HG03442 (cell line): ENCODE data around the gene PGM3.

ENCODE experiments used
- ATAC-seq: cut with Tn5 transposase; IDR thresholded peaks from one replicate; pipeline ENCODE4 v1.9.1; 2021; ENCODE audit warnings: mild to moderate bottlenecking, moderate library complexity; ENCODE audit not compliant: unreplicated experiment

The PGM3 gene

DNA sequence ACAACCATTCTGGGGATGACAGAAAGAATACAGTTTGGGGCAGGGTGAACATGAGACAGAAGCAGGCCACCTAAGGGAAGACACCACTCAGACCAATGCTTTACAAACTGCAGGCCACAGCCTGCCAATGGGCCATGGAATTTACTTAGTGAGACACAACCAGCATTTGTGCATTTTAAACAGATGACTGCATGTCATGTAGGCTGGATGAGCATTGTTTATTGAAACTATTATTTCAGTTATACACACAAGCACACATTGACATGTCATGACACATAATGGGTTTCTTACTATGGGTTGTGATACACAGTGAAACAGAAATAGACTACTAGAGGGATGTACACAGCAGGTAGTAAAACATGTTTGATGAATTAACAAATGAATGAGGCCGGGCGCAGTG is 8.0 kb downstream of the PGM3 start:
- ATAC-seq: no peak

DNA sequence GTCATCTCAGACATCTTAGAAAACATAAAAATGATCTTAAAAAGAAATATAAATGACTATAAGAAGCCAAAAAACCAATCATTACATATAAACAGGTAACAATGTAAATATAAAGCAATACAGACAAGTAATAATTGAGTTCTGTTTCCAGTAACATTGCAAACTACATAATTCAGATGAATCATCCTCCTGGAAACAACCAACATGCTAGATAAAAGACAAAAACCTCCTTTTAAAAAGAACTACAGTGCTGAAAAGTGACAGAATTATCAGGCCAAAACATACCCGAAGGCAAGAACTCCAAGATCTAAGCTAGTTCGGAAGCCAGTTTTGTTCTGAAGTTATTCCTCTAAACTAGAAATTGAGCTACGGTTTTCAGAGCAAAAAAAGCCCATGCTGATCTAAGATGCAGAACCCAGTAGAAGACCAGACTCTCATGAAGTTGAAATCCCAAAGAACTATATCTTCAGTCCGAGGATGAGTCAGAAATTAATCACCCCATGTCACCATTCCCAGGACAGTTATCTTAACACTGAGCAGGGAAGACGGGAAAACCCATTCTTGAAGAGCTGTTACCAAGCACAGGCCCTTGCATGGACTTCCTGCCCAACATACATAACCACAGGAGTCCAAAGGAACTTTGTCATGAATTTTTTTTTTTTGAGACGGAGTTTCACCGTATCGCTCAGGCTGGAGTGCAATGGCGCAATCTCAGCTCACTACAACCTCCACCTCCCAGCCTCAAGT is 9.8 kb downstream of the PGM3 start:
- no peak for ATAC-seq

DNA sequence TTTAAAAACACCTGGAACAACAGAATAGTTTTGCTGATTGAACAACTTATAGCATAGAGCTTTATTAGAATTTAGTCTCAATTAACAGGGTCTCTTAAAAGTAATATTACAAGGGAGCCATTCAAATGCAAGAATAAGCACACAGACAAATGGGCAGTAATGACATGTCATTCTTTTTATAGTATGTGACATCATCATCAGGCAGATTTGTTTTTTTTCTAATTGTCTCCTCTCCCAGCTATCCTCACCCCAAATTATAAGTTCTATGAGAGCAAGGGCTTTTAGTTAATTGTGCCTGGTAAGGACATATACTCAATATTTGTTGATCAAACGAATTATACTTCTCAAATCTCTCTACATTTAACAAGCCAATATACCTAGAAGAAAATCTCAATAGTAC is 11.0 kb downstream of the PGM3 start:
- ATAC-seq: no peak

DNA sequence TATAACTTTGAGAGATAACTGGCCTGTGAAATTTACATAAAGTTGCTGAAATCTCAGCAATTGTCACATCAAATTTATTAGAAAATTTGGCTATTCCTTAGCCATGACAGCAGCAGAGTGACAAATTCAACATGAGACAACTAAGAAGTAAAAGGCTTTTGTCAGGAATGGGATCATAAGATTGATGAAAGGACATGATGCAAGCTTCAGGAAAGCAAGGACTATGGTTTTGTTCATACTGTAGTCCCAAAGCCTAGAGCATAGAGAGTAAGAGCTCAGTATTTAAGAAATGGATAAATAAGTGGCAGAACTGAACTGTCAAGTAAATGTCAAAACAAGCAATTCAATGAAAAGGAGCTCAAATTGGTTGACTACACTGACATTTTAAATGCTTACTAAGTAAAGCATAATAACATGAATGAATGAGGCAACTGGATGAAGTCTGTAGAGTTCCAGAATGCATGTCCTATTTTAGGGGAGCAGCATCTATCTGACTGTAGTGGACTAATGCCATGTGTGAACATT is 12.6 kb downstream of the PGM3 start:
- no peak for ATAC-seq

DNA sequence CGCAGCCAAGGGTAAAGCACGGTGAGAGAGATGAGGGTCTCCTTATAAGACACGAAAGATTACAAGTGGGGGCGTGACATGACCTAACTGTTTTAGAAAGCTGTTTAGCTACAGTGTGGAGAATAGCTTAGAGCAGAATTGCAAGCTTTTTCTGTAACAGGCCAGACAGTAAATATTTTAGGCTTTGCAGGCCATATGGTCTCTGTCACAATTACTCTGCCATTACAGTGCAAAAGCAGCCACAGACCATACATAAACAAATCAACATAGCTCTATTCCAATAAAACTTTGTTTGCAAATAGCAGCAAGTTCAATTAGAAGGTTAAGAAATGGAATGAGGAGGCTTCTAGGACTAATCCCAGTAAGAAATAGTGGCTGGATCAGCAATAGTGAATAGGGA is 16.8 kb downstream of the PGM3 start:
- ATAC-seq: no peak

DNA sequence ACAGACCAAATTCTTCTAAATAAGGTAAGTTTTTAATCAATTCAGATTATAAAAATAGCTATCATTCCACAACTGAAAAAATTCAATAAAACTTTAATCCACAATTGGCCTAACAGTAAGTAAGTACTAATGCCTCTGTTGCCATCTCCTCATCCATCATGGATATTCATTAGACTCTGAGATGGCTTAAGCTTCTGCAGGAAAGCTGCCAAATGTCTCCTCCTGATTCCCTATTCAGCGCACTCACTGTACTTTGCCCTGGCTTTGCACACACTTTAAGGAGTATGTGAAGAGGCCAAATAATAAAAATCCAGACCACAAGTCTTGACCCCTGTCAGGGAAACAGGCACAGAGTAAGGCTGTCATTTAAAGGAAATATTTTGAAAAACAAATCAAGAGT is 23.6 kb downstream of the PGM3 start:
- no peak for ATAC-seq

DNA sequence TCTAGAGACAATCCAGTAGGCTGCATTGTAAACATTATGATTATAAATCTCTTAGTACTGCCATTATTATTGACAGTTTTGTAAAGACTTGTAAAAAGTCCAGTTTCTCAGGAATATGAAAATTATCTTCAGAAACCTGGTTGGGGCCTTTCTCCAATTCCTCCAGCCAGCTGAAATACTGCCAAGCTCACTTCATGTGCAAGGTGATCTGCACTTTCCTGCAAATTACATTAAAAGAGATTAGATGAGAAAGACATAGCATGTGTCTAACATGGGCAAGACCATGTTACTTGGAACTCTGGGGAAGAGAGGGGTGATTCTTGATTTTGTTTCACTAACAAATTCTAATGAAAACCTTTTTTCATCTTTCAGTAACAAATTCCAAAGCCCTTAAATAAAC is 24.0 kb downstream of the PGM3 start:
- no peak for ATAC-seq

DNA sequence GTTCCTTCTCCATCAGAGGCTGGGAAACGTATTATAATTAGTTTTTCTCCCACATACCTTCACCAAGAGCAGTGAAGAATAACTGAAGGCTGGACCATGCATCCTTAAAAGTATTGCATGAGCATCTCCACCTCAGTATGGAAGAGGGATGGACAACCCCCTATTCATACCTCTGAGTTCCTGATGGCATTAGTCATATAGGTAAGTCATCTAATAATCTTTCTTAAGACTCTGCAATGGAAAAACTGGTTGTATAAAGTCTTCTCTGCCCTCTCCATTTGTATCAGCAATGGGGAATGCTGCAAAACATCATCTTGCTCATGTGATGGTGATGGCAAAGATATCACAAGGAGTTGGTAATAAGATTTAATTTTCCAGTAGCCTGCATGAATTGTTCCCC is 24.5 kb downstream of the PGM3 start:
- no peak for ATAC-seq

DNA sequence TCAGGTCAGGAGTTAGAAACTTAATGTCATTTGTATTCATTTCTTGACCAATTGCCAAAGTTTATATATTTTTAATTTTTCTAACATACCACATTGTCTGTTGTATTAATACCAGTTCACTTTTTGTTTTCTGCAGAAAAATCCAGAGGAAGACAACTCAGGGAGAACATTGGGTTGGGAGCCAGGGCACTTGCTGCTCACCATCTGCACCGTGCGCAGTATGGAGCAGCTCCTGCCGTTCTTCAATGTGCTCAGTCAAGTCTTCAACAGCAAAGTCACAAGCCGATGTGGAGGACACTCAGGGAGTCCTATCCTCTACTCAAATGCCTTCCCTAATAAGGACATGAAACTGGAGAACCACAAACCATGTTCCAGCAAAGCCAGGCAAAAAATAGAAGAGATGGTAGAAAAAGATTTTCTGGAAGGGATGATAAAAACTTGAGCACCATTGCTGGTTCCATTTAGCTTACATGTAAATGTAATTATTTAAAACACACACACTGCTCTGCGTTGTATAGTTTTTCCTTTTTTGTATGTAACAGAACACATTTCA is 25.3 kb downstream of the PGM3 start:
- no peak for ATAC-seq

DNA sequence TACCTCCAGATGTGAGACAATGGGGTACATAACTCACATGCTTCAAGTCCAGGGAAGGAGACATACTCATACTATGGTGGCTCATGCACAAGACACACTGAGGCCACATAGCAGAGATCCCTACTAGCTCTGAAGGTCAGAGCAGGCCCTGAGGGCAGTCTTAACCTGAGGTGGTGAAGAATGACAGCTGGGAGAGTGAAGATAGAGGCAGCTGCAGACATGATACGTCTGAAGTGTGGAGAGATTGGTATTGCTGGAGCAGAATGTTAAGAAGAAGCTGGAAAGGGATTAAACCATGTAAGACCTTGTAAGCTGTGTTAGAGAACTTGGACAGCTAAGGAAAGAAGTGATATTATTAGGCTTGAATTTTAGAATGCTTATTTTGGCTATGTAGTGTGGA is 32.9 kb downstream of the PGM3 start:
- no peak for ATAC-seq

DNA sequence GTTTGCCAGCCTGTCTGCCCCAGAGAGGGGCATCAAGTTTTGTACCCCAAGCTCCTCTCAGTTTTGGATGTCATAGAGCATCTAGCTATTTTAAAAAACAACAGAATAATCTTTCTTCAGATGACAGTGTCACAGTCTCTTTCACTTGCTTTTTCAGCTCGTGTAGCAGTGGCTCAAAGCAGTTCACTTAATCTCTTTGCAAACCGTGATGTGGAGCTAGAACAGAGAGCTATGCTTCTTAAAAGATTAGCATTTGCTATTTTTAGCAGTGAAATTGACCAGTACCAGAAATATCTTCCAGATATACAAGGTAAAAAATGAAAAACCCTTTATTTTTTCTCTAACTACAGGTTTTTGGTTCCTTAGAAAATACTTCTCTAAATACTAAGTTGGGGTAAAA is 37.3 kb downstream of the PGM3 start:
- ATAC-seq: no peak

DNA sequence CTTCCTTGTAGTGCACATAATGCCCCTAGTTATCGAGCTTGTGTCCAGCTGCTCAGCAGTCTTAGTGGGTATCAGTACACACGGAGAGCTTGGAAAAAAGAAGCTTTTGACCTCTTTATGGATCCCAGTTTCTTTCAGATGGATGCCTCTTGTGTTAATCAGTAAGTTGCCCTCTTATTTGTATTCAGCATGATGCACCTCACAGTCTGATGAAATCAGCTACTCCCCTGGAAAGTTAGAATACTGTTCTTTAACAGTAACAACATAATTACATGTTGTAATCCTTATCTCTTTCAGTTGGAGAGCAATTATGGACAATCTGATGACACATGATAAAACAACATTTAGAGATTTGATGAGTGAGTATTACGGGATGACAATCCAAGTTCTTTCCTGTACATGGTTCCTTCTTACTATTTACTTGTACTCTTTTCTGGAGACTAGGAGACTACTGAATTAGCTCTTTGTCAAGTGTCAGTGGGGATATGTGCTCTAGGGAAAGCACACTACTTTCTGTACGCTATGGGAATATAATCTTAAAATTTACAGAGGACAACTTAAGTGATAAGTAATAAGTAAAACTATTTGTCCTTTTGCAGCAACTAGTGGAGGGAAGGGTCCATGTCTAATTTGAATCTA is 39.1 kb downstream of the PGM3 start:
- ATAC-seq: no peak

DNA sequence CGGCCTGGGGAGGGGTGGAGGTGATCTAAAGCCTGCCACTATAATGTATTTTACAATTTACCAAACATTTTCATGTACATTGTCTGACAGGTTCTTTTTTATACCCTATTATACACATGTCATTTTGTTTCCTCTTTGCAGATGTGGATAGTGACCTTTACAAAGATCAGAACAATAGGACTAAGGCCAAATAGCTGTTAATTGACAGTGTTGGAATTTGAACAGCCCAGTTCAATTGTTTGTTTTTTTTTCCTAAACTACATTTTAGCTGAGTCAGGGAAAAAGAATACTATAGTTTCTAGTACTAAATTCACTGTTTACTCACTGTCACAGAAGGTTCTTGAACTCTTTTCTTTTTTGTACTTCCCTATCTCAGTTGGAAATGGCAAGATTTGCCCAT is 40.2 kb downstream of the PGM3 start:
- no peak for ATAC-seq

DNA sequence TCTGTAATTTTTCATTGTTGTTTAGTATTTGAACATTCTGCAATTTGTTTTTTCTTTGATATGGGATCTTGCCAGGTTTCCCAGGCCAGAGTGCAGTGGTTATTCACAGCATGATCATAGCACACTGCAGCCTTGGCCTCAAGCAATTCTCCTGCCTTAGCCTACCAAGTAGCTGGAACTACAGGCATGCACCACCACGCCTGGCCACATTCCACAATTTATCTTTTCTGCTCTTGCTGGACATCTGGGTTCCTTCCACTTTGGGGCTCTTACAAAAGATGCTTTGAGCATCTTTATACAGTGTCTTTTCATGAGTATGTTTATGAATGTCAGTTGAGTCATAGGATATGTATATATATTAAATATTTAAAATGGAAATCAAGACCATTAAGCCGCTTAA is 42.0 kb downstream of the PGM3 start:
- ATAC-seq: no peak

DNA sequence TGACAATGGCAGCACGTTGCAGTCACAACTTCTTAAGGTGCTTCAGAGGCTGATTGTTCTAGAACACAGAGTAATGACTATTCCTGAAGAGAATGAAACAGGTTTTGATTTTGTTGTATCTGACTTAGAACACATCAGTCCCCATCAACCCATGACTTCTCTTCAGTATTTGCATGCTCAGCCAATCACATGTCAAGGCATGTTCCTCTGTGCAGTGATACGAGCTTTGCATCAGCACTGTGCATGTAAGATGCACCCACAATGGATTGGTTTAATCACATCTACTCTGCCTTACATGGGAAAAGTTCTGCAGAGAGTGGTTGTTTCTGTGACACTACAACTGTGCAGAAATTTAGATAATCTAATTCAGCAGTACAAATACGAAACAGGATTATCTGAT is 54.3 kb downstream of the PGM3 start:
- ATAC-seq: no peak

DNA sequence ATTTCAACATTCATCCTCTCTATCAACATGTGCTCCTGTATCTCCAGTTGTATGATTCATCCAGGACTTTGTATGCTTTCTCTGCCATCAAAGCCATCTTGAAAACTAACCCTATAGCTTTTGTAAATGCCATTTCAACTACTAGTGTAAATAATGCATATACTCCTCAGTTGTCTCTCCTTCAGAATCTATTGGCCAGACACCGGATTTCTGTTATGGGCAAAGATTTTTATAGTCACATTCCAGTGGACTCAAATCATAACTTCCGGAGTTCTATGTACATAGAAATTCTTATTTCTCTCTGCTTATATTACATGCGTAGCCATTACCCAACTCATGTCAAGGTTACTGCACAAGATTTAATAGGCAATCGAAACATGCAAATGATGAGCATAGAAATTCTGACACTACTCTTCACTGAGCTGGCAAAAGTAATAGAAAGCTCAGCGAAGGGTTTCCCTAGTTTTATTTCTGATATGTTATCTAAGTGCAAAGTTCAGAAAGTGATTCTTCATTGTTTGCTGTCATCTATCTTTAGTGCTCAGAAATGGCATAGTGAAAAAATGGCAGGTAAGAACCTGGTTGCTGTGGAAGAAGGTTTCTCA is 54.8 kb downstream of the PGM3 start:
- ATAC-seq: no peak

DNA sequence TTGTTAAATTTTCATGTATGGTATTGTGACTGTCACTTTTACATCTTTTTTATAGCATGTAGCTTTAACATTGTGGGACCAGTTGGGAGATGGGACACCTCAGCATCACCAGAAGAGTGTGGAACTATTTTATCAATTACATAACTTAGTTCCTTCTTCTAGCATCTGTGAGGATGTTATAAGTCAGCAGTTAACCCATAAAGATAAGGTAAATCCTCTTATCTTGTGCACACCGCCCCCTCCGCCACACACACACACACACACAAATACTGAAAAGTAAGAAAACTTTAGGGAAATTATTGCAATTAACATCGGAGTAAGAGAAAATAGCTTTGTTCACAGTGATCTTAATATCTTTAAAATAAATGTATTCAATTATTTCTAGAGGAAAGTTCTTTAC is 60.9 kb downstream of the PGM3 start:
- ATAC-seq: no peak

DNA sequence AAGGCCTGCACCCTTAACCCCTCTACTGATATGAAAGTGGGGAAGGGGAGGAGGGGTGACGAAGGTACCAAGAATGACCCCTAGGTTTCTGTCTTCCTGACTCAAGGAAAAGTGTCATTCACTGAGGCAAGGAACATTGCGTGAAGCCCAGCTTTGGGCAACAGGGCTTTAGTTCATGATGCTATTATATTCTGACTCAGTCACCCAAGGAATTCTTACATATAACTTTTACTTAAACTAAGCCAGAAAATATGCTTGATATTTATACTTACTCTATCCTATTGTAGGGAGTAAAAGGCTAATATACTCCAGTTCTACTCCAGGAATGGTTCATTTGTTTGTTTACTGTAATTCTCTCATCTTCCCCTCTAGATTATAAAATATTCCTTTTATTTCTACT is 65.1 kb downstream of the PGM3 start:
- ATAC-seq: no peak

DNA sequence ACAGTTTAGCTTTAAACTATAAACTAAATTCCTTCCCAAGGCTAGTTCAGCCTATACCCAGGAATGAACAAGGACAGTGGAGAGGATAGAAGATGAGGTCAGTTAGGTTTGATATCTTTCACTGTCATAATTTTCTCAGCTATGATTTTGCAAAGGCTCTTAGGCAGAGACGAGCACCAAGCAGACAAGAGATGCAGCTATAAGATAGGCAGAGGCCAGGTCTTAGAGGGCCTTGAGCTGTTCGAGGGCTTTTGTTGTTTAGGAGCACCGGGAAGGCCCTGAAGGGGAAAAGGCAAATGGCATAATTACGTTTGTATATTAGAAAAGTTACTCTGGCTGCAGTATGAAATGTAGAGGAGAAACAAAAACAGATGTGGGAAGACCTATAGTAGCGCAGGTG is 65.8 kb downstream of the PGM3 start:
- no peak for ATAC-seq

DNA sequence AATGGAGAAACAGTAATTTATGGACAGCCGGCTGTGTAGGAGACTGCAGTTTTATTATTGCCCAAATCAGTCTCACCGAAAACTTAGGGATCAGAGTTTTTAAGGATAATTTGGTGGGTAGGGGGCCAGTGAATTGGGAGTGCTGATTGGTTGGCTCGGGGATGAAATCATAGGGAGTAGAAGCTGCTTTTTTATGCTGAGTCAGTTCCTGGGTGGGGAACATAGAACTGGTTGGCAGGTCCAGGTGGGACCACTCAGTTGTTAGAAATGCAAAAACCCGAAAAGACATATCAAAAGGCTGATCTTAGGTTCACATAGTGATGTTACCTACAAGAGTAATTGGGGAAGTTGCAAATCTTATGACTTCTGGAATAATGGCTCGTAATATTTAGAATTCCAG is 66.3 kb downstream of the PGM3 start:
- ATAC-seq: no peak

DNA sequence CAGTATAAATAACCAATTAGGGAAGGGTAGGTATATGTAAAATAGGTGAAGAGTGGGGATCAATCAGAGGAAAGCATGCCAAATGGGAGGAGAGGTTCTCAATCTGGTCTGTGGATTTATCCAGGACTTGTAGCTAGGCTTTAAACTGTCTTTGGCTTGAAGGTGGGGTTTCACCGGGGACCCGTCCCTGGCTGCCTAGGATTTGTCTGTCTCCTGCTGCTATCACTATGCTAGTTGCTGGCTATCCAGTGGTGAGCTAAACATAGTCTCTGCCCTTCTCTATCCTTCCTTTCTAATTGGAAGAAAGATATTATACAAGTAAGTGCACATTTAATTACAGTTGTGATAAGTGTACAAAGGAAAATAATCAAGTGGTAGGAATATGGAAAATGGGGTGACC is 66.8 kb downstream of the PGM3 start:
- ATAC-seq: no peak

DNA sequence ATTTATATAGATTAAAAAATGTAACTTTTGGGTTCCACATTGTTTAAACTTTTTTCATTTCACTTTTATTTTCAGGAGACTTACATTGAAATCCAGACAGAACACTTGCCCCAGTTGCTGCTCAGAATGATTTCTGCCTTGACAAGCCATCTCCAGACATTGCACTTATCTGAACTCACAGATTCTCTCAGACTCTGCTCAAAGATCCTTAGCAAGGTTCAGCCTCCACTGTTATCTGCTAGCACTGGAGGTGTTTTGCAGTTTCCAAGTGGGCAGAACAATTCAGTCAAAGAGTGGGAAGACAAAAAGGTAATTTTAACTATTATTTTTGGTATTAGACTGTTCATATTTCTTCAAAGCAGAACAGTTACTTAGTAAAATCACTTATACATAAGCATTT is 67.6 kb downstream of the PGM3 start:
- no peak for ATAC-seq
